HCT116 (cell line): ENCODE measurements around the gene SEC31A. TPM values are rescaled to one million over a fixed set of nuclear protein-coding genes. Genes with fewer than 3 reads are reported as not detected.

ENCODE experiments used
- ATAC-seq: fragments of 200-7000 bp; cut with Tn5 transposase; 2 replicates; pipeline ENCODE4 v1.9.1; 2020; ENCODE audit warnings: mild to moderate bottlenecking, moderate library complexity
- BruUV-seq: library from RNA; stranded (reverse); fragments of 400-500 nt; replicated peaks from 2 replicates; lab custom pipeline; 2021; lab: Mats Ljungman, UMichigan
- CTCF ChIA-PET: fragments of 300-600 bp; sonication (Branson Sonifier 250); formaldehyde crosslinking; loops from one replicate; lab custom pipeline; 2021; ENCODE audit warnings: antibody characterized with exemption; lab: Charles Lee
- POLR2A ChIA-PET: fragments of 300-600, 350-600 bp; sonication (Branson Sonifier 250); formaldehyde crosslinking; loops from one replicate; lab custom pipeline; 2021; ENCODE audit warnings: antibody characterized with exemption; lab: Charles Lee
- RAD21 ChIA-PET, 2 experiments: fragments of 300-600 bp; sonication (Branson Sonifier 250); formaldehyde crosslinking; loops; one replicate each; lab custom pipeline; 2023; ENCODE audit warnings: low total read pairs in 2 of 2; ENCODE audit not compliant: uncharacterized antibody in 2 of 2, unreplicated experiment in 2 of 2, low non-redundant PET in 1 of 2; lab: Charles Lee
- DNase-seq: peaks from one replicate; pipeline ENCODE4 v3.0.0-alpha.2; 2010; ENCODE audit warnings: low read depth, low spot score
- H2AFZ ChIP-seq: fragments of 200-600 bp; shearing (Covaris generic), sonication (generic); 2 replicates; pipeline ENCODE4 v1.6.1; 2017; ENCODE audit warnings: low read depth, mixed run types, mixed read lengths, antibody characterized with exemption, low read length; ENCODE audit not compliant: poor library complexity, severe bottlenecking
- H3K27ac ChIP-seq: 2 replicates; pipeline ENCODE4 v1.5.1; 2012; ENCODE audit warnings: low read depth, low read length
- H3K27me3 ChIP-seq: fragments of 200-600 bp; sonication (generic); 2 replicates; pipeline ENCODE4 v1.6.1; 2016; ENCODE audit warnings: mixed run types, low read length, mixed read lengths; ENCODE audit not compliant: insufficient read depth
- H3K36me3 ChIP-seq, 2 experiments: fragments of 200-500 bp in 1 of 2; fragments of 200-600 bp in 1 of 2; sonication (Bioruptor generic) in 1 of 2; sonication (generic) in 1 of 2; 2 replicates each; pipeline versions ENCODE4 v1.5.1 to v1.6.1; 2014 to 2016; ENCODE audit warnings: low read length in 2 of 2, inconsistent platforms in 1 of 2, mixed read lengths in 1 of 2, mixed run types in 1 of 2; ENCODE audit not compliant: insufficient read depth in 2 of 2, control insufficient read depth in 1 of 2
- H3K4me1 ChIP-seq, 2 experiments: fragments of 200-600 bp in 1 of 2; sonication (generic) in 1 of 2; 2 replicates each; pipeline versions ENCODE4 v1.5.1 to v1.6.1; 2012 to 2017; ENCODE audit warnings: low read length in 2 of 2, inconsistent platforms in 1 of 2, mild to moderate bottlenecking in 1 of 2, mixed read lengths in 1 of 2, mixed run types in 1 of 2, moderate library complexity in 1 of 2; ENCODE audit not compliant: insufficient read depth in 2 of 2, control insufficient read depth in 1 of 2
- H3K4me2 ChIP-seq: fragments of 200-600 bp; sonication (generic); 2 replicates; pipeline ENCODE4 v1.6.1; 2017; ENCODE audit warnings: mixed run types, low read length, mixed read lengths
- H3K4me3 ChIP-seq, 2 experiments: fragments of 200-600 bp in 1 of 2; sonication (generic) in 1 of 2; replicated peaks in 1 of 2; 2 replicates each; pipeline ENCODE4 v1.5.1; 2011 to 2016; ENCODE audit warnings: low read length in 2 of 2, control low read depth in 1 of 2, low read depth in 1 of 2, mild to moderate bottlenecking in 1 of 2, mixed read lengths in 1 of 2, mixed run types in 1 of 2
- H3K79me2 ChIP-seq: fragments of 200-600 bp; sonication (generic); 2 replicates; pipeline ENCODE4 v1.6.1; 2017; ENCODE audit warnings: mild to moderate bottlenecking, mixed run types, low read length, moderate library complexity, mixed read lengths; ENCODE audit not compliant: insufficient read depth
- H3K9ac ChIP-seq: fragments of 200-600 bp; sonication (generic); 2 replicates; pipeline ENCODE4 v1.6.1; 2016; ENCODE audit warnings: low read length, mixed read lengths
- H3K9me2 ChIP-seq: fragments of 200-600 bp; sonication (generic), shearing (Covaris generic); 2 replicates; pipeline ENCODE4 v1.6.1; 2017; ENCODE audit warnings: mixed run types, mild to moderate bottlenecking, moderate library complexity; ENCODE audit not compliant: insufficient read depth
- H3K9me3 ChIP-seq, 2 experiments: fragments of 200-500 bp in 1 of 2; fragments of 200-600 bp in 1 of 2; sonication (Bioruptor generic) in 1 of 2; sonication (generic) in 1 of 2; 2 replicates each; pipeline ENCODE4 v1.6.1; 2014 to 2017; ENCODE audit warnings: low read length in 2 of 2, mixed read lengths in 2 of 2, inconsistent platforms in 1 of 2, low read depth in 1 of 2, mild to moderate bottlenecking in 1 of 2, mixed run types in 1 of 2, moderate library complexity in 1 of 2; ENCODE audit not compliant: control insufficient read depth in 1 of 2, insufficient read depth in 1 of 2
- H4K20me1 ChIP-seq: fragments of 200-600 bp; sonication (generic), shearing (Covaris generic); 2 replicates; pipeline ENCODE4 v1.6.1; 2017; ENCODE audit warnings: mixed run types, mild to moderate bottlenecking, moderate library complexity; ENCODE audit not compliant: insufficient read depth
- ATF3 ChIP-seq: IDR thresholded peaks from 2 replicates; pipeline ENCODE4 v1.6.1; 2012
- CTCF ChIP-seq, 3 experiments: fragments of 200-600 bp in 1 of 3; sonication (generic) in 1 of 3; IDR thresholded peaks in 2 of 3; conservative IDR thresholded peaks in 1 of 3; 2 replicates each; pipeline ENCODE4 v1.5.1; 2012 to 2017; ENCODE audit warnings: low read depth in 2 of 3, low read length in 2 of 3, antibody characterized with exemption in 1 of 3, borderline replicate concordance in 1 of 3, control low read depth in 1 of 3, mild to moderate bottlenecking in 1 of 3, mixed read lengths in 1 of 3, mixed run types in 1 of 3, moderate library complexity in 1 of 3; ENCODE audit not compliant: insufficient read depth in 1 of 3
- EGR1 ChIP-seq: IDR thresholded peaks from 2 replicates; pipeline ENCODE4 v1.6.1; 2012; ENCODE audit warnings: low read depth
- EZH2 ChIP-seq: fragments of 200-600 bp; sonication (generic); IDR thresholded peaks from 2 replicates; pipeline ENCODE4 v1.6.1; 2017; ENCODE audit warnings: antibody characterized with exemption, mixed run types
- EZH2phosphoT487 ChIP-seq: fragments of 200-600 bp; IDR thresholded peaks from 2 replicates; pipeline ENCODE4 v1.6.1; 2018; ENCODE audit warnings: antibody characterized with exemption, borderline replicate concordance
- FOSL1 ChIP-seq: IDR thresholded peaks from 2 replicates; pipeline ENCODE4 v1.6.1; 2012; ENCODE audit warnings: low read depth
- JUND ChIP-seq: IDR thresholded peaks from 2 replicates; pipeline ENCODE4 v1.6.1; 2012
- POLR2A ChIP-seq: IDR thresholded peaks from 2 replicates; pipeline ENCODE4 v1.7.0; 2011; ENCODE audit warnings: borderline replicate concordance; ENCODE audit not compliant: insufficient read depth, insufficient read length; ENCODE audit errors: extremely low read depth
- POLR2AphosphoS5 ChIP-seq: IDR thresholded peaks from 2 replicates; pipeline ENCODE4 v1.6.1; 2011; ENCODE audit warnings: mild to moderate bottlenecking, low read depth, low read length, moderate library complexity
- RAD21 ChIP-seq: IDR thresholded peaks from 2 replicates; pipeline ENCODE4 v1.6.1; 2012; ENCODE audit warnings: low read depth, mild to moderate bottlenecking
- ZBTB33 ChIP-seq: IDR thresholded peaks from 2 replicates; pipeline ENCODE4 v1.6.1; 2011; ENCODE audit warnings: mild to moderate bottlenecking, low read length, moderate library complexity; ENCODE audit not compliant: insufficient replicate concordance; ENCODE audit errors: extremely low read depth
- ZFX ChIP-seq: fragments of 450-650 bp; IDR thresholded peaks from 2 replicates; pipeline ENCODE4 v1.6.1; 2017
- ZNF274 ChIP-seq: fragments of 200-500 bp; sonication (Bioruptor generic); IDR thresholded peaks from 2 replicates; pipeline ENCODE4 v1.6.1; 2014; ENCODE audit warnings: mild to moderate bottlenecking, low read depth, low read length, inconsistent platforms
- intact Hi-C: fragments of 100-400 bp; cut with micrococcal nuclease; formaldehyde crosslinking; loops from 2 replicates; pipeline ENCODE4 v1.10.0; 2022
- total RNA-seq: library from RNA; stranded (reverse); gene quantifications from one replicate; pipeline ENCODE4 v1.2.1, GENCODE V29; 2021; ENCODE audit not compliant: unreplicated experiment

SEC31A gene
- total RNA-seq, 1 experiment from 2014 or later, result 78.5 TPM

GRCh38 chr4:82906469-82906868 is 15.5 kb upstream of the SEC31A start:
- TF ChIP-seq ZNF274 (no peak), JUND (no peak)
- Histone ChIP-seq H4K20me1 (no peaks in the 10 kb centered on the region), H3K27ac (no peak overlapping the region), H3K4me3 (no peak overlapping the region), H3K9me3 (no peaks in the 10 kb centered on the region), H3K79me2 (peaks cover 11% of the 10 kb centered on the region), H3K36me3 (peaks cover 0 to 3% of the 10 kb centered on the region in 2 experiments; a peak in 1 of 4 replicates), H3K27me3 (no peaks in the 10 kb centered on the region), H3K4me1 (peaks cover 0 to 4% of the 10 kb centered on the region in 2 experiments; a peak in 1 of 4 replicates), H3K9me2 (no peaks in the 10 kb centered on the region), H3K4me2 (no peak overlapping the region), H2AFZ (no peak overlapping the region), H3K9ac (no peak overlapping the region)
- RAD21 ChIA-PET, result no interaction called here
- ATAC-seq (no peak), DNase-seq (no peak)
- CTCF ChIA-PET, result no interaction called here
- POLR2A ChIA-PET, result no interaction called here
- intact Hi-C loops, result no loop called here
- BruUV-seq, result no TSS peak

GRCh38 chr4:82905205-82905604 is 14.3 kb upstream of the SEC31A start:
- H3K79me2 ChIP-seq, result peaks cover 17% of the 10 kb centered on the region
- no peak overlapping the region for H2AFZ ChIP-seq
- no peak overlapping the region for H3K4me3 ChIP-seq
- CTCF ChIA-PET, result no interaction called here
- H4K20me1 ChIP-seq, result no peaks in the 10 kb centered on the region
- intact Hi-C loops, result no loop called here
- BruUV-seq, result no TSS peak
- TF ChIP-seq RAD21 (no peak), ZNF274 (no peak), EZH2phosphoT487 (no peak), POLR2AphosphoS5 (no peak), ZBTB33 (no peak), EGR1 (no peak), ATF3 (no peak), ZFX (no peak), EZH2 (no peak), CTCF (IDR thresholded peaks at IDR 0.05 in 2 of 3, conservative IDR thresholded peaks at IDR 0.05 in 1 of 3; ENCODE audit: borderline replicate concordance in 1 of 3, insufficient read depth in 1 of 3, low read depth in 2 of 3, low read length in 2 of 3) (no peak), POLR2A (no peak), JUND (0 out of 2 replicates have a peak, but pooled peaks have one; percentile 22), FOSL1 (peak; percentile 24; the same call in 1 of the 2 replicates)
- TF ChIP-seq, all 23 proteins: peak for 2
- no peak for ATAC-seq
- ChIA-PET RAD21 (no interaction called here), POLR2A (no interaction called here)
- Histone ChIP-seq H3K27ac (no peak overlapping the region), H3K4me2 (no peak overlapping the region), H3K9me2 (no peaks in the 10 kb centered on the region), H3K36me3 (peaks cover 0 to 3% of the 10 kb centered on the region in 2 experiments; a peak in 1 of 4 replicates), H3K9ac (no peak overlapping the region), H3K9me3 (no peaks in the 10 kb centered on the region), H3K4me1 (peaks cover 0 to 4% of the 10 kb centered on the region in 2 experiments; a peak in 1 of 4 replicates), H3K27me3 (no peaks in the 10 kb centered on the region)
- DNase-seq, result no peak
